H9 (cell line): Measurements from ENCODE around the gene CKM. TPM values are rescaled to one million over a fixed set of nuclear protein-coding genes. Genes with fewer than 3 reads are reported as not detected.

Experiments used
- DNase-seq: peaks from one replicate; pipeline ENCODE4 v3.0.0-alpha.2; 2017
- H2AFZ ChIP-seq: one replicate; pipeline ENCODE4 v1.6.1; 2013; ENCODE audit warnings: mild to moderate bottlenecking, low read length, control low read depth, moderate library complexity
- H2AK5ac ChIP-seq: 2 replicates; pipeline ENCODE4 v1.6.1; 2013; ENCODE audit warnings: low read length, control low read depth, mixed read lengths; ENCODE audit not compliant: insufficient read length
- H2BK120ac ChIP-seq: one replicate; pipeline ENCODE4 v1.6.1; 2013; ENCODE audit warnings: low read depth, mild to moderate bottlenecking, low read length, control low read depth, inconsistent platforms; ENCODE audit not compliant: poor library complexity, severe bottlenecking
- H2BK12ac ChIP-seq: 2 replicates; pipeline ENCODE4 v1.6.1; 2013; ENCODE audit warnings: low read length, control low read depth, mixed read lengths, low read depth; ENCODE audit not compliant: insufficient read length
- H2BK15ac ChIP-seq: 2 replicates; pipeline ENCODE4 v1.6.1; 2013; ENCODE audit warnings: low read depth, low read length, control low read depth
- H2BK20ac ChIP-seq: one replicate; pipeline ENCODE4 v1.6.1; 2013; ENCODE audit warnings: low read depth, mild to moderate bottlenecking, low read length, control low read depth, inconsistent platforms; ENCODE audit not compliant: poor library complexity, severe bottlenecking
- H2BK5ac ChIP-seq: 2 replicates; pipeline ENCODE4 v1.6.1; 2013; ENCODE audit warnings: low read length, control low read depth, mixed read lengths; ENCODE audit not compliant: insufficient read length
- H3K14ac ChIP-seq: 2 replicates; pipeline ENCODE4 v1.6.1; 2013; ENCODE audit warnings: low read length, control low read depth; ENCODE audit not compliant: insufficient read depth
- H3K18ac ChIP-seq: 2 replicates; pipeline ENCODE4 v1.6.1; 2013; ENCODE audit warnings: low read depth, mild to moderate bottlenecking, mixed read lengths, low read length, control low read depth; ENCODE audit not compliant: insufficient read length
- H3K23ac ChIP-seq: 2 replicates; pipeline ENCODE4 v1.6.1; 2013; ENCODE audit warnings: low read length, control low read depth, mixed read lengths, low read depth; ENCODE audit not compliant: insufficient read length
- H3K23me2 ChIP-seq: 2 replicates; pipeline ENCODE4 v1.6.1; 2013; ENCODE audit warnings: low read depth, mild to moderate bottlenecking, mixed read lengths, low read length, control low read depth; ENCODE audit not compliant: insufficient read length, poor library complexity, severe bottlenecking
- H3K27ac ChIP-seq: 2 replicates; pipeline ENCODE4 v1.5.1; 2013; ENCODE audit warnings: low read length, control low read depth, mixed read lengths, low read depth; ENCODE audit not compliant: insufficient read length
- H3K27me3 ChIP-seq: 2 replicates; pipeline ENCODE4 v1.6.1; 2013; ENCODE audit warnings: low read length, control low read depth, inconsistent platforms; ENCODE audit not compliant: insufficient read depth
- H3K4ac ChIP-seq: 2 replicates; pipeline ENCODE4 v1.6.1; 2013; ENCODE audit warnings: low read depth, mild to moderate bottlenecking, control low read depth, inconsistent platforms, low read length, moderate library complexity
- H3K4me1 ChIP-seq: 2 replicates; pipeline ENCODE4 v1.6.1; 2013; ENCODE audit warnings: low read length, control low read depth, inconsistent platforms; ENCODE audit not compliant: insufficient read depth
- H3K4me2 ChIP-seq: 2 replicates; pipeline ENCODE4 v1.6.1; 2013; ENCODE audit warnings: low read length, control low read depth, mixed read lengths; ENCODE audit not compliant: insufficient read length, insufficient read depth
- H3K56ac ChIP-seq: 2 replicates; pipeline ENCODE4 v1.6.1; 2013; ENCODE audit warnings: low read depth, mild to moderate bottlenecking, mixed read lengths, low read length, control low read depth; ENCODE audit not compliant: insufficient read length
- H3K79me1 ChIP-seq: 2 replicates; pipeline ENCODE4 v1.6.1; 2013; ENCODE audit warnings: low read depth, mild to moderate bottlenecking, moderate library complexity, low read length, control low read depth, inconsistent platforms; ENCODE audit not compliant: insufficient read depth, poor library complexity, severe bottlenecking
- H3K79me2 ChIP-seq: 2 replicates; pipeline ENCODE4 v1.6.1; 2013; ENCODE audit warnings: low read length, control low read depth, inconsistent platforms; ENCODE audit not compliant: insufficient read depth
- H3K9ac ChIP-seq: 2 replicates; pipeline ENCODE4 v1.6.1; 2013; ENCODE audit warnings: low read length, control low read depth, mixed read lengths; ENCODE audit not compliant: insufficient read length; ENCODE audit errors: extremely low read depth
- H3K9me3 ChIP-seq: one replicate; pipeline ENCODE4 v1.6.1; 2013; ENCODE audit warnings: low read depth, low read length, inconsistent platforms; ENCODE audit not compliant: control insufficient read depth
- H3T11ph ChIP-seq: one replicate; pipeline ENCODE4 v1.6.1; 2013; ENCODE audit warnings: mild to moderate bottlenecking, low read length, control low read depth, inconsistent platforms
- H4K20me1 ChIP-seq: one replicate; pipeline ENCODE4 v1.6.1; 2013; ENCODE audit not compliant: control insufficient read depth, insufficient read length, insufficient read depth
- H4K5ac ChIP-seq: 2 replicates; pipeline ENCODE4 v1.6.1; 2013; ENCODE audit warnings: low read depth, mild to moderate bottlenecking, mixed read lengths, low read length, control low read depth; ENCODE audit not compliant: insufficient read length
- H4K8ac ChIP-seq: replicated peaks from 2 replicates; pipeline ENCODE4 v1.6.1; 2013; ENCODE audit warnings: low read length, control low read depth, mixed read lengths, low read depth; ENCODE audit not compliant: insufficient read length
- H4K91ac ChIP-seq: 2 replicates; pipeline ENCODE4 v1.6.1; 2013; ENCODE audit warnings: low read depth, mild to moderate bottlenecking, moderate library complexity, mixed read lengths, low read length, control low read depth; ENCODE audit not compliant: insufficient read length
- H3K27ac Mint-ChIP-seq, 3 experiments: 2 replicates in 2 of 3; 3 replicates in 1 of 3; pipeline ENCODE4 v1.8.0; 2020 to 2021; ENCODE audit warnings: mixed read lengths in 3 of 3, mild to moderate bottlenecking in 1 of 3, moderate library complexity in 1 of 3
- H3K27me3 Mint-ChIP-seq: 2 replicates; pipeline ENCODE4 v1.8.0; 2021; ENCODE audit warnings: low read depth, mild to moderate bottlenecking, moderate library complexity, mixed read lengths
- H3K36me3 Mint-ChIP-seq, 3 experiments: 2 replicates in 2 of 3; 3 replicates in 1 of 3; pipeline ENCODE4 v1.8.0; 2020 to 2021; ENCODE audit warnings: low read depth in 3 of 3, mixed read lengths in 3 of 3; ENCODE audit not compliant: insufficient read depth in 1 of 3
- H3K4me1 Mint-ChIP-seq, 2 experiments: 2 replicates each; pipeline ENCODE4 v1.8.0; 2020; ENCODE audit warnings: mixed read lengths in 2 of 2
- H3K4me3 Mint-ChIP-seq, 2 experiments: 2 replicates in 1 of 2; 3 replicates in 1 of 2; pipeline ENCODE4 v1.8.0; 2020 to 2021; ENCODE audit warnings: mild to moderate bottlenecking in 2 of 2, mixed read lengths in 2 of 2, moderate library complexity in 1 of 2
- H3K9me3 Mint-ChIP-seq, 2 experiments: 2 replicates in 1 of 2; 3 replicates in 1 of 2; pipeline ENCODE4 v1.8.0; 2020; ENCODE audit warnings: mild to moderate bottlenecking in 2 of 2, mixed read lengths in 2 of 2, moderate library complexity in 1 of 2
- CTCF ChIP-seq: fragments of 200-600 bp; sonication (generic); conservative IDR thresholded peaks from 3 replicates; pipeline ENCODE4 v1.8.0; 2021; ENCODE audit warnings: antibody characterized with exemption, mild to moderate bottlenecking
- WGBS: extraction: QIAGEN DNeasy Blood & Tissue Kit; methylation state at CpG from one replicate; pipeline ENCODE4 v1.1.7; 2013; ENCODE audit warnings: missing lambda C conversion rate, low lambda C conversion rate, mixed read lengths; ENCODE audit not compliant: insufficient read length; ENCODE audit errors: extremely low coverage; 5-methylcytosine and 5-hydroxymethylcytosine counted together
- total RNA-seq: library from RNA; stranded (reverse); gene quantifications from 2 replicates; pipeline ENCODE4 v1.2.1, GENCODE V29; 2021

Gene CKM
- total RNA-seq, 1 experiment from 2014 or later: not detected

GRCh38 chr19:45322311-45322710 is 364 bp downstream of the CKM start:
- H3K23me2 ChIP-seq: no peaks in the 10 kb centered on the region
- H2AFZ ChIP-seq: no peak overlapping the region
- no peak overlapping the region for H4K5ac ChIP-seq
- H2BK5ac ChIP-seq: no peak overlapping the region
- Mint-ChIP-seq H3K4me1 (peaks cover 15 to 28% of the 10 kb centered on the region in 2 experiments), H3K9me3 (no peaks in the 10 kb centered on the region; a peak in 1 of 5 replicates), H3K27me3 (peaks cover 54% of the 10 kb centered on the region), H3K36me3 (no peaks in the 10 kb centered on the region), H3K4me3 (no peak overlapping the region), H3K27ac (peak overlapping the region in 1 of 3 experiments; percentile 80; a peak in 1 of 7 replicates)
- no peaks in the 10 kb centered on the region for H3K4me1 ChIP-seq
- no peak overlapping the region for H3K4me2 ChIP-seq
- H3K79me2 ChIP-seq: no peaks in the 10 kb centered on the region
- no peak overlapping the region for H3K27ac ChIP-seq
- no peak overlapping the region for H3K56ac ChIP-seq
- no peak for TF ChIP-seq CTCF
- H3K9me3 ChIP-seq: no peaks in the 10 kb centered on the region
- no peak overlapping the region for H4K8ac ChIP-seq
- H2BK120ac ChIP-seq: no peak overlapping the region
- no peak for DNase-seq
- no peaks in the 10 kb centered on the region for H3K27me3 ChIP-seq
- no peak overlapping the region for H3K23ac ChIP-seq
- no peak overlapping the region for H3K14ac ChIP-seq
- no peak overlapping the region for H3K18ac ChIP-seq
- WGBS: no CpG with 5 or more reads among the region's 11 CpGs
- H3K4ac ChIP-seq: no peak overlapping the region
- no peak overlapping the region for H2AK5ac ChIP-seq
- H3K79me1 ChIP-seq: no peaks in the 10 kb centered on the region
- H4K20me1 ChIP-seq: no peaks in the 10 kb centered on the region
- no peak overlapping the region for H4K91ac ChIP-seq
- no peak overlapping the region for H2BK15ac ChIP-seq
- no peak overlapping the region for H2BK12ac ChIP-seq
- no peak overlapping the region for H2BK20ac ChIP-seq
- no peak overlapping the region for H3T11ph ChIP-seq
- no peak overlapping the region for H3K9ac ChIP-seq
